ENCODE results near the gene TEAD3.
A peak's percentile ranks its signal among the peaks of the same experiment; 100 is the strongest.
"Not testable (repeated sequence)": the region's sequence is repeated elsewhere in the genome, so short reads cannot be mapped to it uniquely, and the experiment has no call there.

The TEAD3 gene

DNA sequence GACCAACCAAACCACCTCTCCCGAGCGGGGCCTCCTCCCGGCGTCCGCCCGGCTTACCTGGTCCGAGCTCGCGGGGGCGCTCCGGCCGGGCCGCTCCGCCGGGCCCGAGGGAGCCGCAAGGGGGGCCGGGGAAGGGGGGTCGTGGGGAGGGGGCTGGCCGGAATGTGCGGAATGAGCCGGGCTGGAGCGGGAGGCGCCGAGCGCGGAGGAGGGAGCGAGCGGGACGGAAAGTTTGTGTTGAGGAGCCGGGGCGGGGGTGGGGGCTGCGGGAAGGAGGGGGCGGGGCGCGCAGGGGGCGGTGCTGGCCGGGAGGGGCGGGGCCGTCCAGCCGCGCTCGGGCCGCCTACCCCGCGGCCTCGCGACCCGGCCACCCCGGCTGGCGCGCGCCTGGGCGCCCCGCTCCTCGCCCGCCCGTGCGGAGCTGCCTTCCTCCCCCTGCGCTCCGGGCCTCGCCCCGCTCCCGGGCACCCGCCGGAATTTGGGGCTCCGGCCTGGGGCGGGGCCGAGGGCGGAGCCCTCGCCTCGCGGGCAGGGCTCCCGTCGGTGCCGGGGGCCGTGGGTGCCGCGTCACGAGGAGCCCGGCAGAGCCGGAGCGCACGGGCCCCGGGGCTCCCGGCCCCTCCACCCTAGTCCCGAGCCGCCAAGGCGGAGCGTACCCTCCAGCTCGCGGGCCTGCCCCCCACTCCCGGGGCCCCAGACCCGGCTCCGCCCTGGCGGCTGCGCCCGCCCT lies at the start of gene TEAD3:
TSS of gene TEAD3 (minus strand) at position 239 of the 730 bp plus-strand sequence.
- peaks cover 45 to 48% of the 10 kb centered on the region in 2 donors for H3K27me3 Mint-ChIP-seq
- peak within 1 kb of the TSS; percentile 56 for H3K27ac Mint-ChIP-seq
- peak; percentile 62 to 68 for ATAC-seq (replicated peaks)

DNA sequence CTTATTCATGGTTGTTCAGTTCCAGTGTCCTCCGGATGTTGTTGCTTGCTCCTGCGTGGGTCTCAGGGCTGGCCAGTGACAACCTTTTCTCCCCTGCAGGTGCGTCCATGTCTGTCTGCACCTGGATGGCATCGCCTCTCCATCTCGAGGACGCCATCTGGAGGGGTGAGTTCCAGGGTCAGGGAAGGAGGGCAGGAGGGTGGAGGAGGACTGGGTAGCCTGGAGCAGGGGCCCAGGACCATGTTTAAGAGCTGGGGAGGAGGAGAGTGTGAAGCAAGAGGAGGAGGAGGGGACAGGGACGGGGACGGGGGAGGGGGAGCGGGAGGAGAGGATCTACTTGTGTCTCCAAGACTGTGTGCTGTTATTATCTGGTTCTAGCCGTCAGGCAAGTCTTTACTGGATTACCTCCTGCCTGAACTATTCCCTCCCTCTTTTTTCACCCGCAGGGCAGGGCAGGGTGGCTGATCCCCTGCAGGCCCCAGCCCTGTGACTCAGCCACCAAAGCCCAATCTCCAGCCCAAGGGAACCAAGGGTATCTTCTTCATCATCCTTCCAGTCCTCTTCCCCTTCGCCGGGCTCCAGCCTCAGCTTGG lies 48.0 kb upstream of the TEAD3 start:
- ATAC-seq (replicated peaks) (no peak), DNase-seq (no peak)
- peaks cover 0 to 9% of the 10 kb centered on the region in 2 donors for H3K36me3 Mint-ChIP-seq
- H3K27ac Mint-ChIP-seq, result no peak overlapping the region
- no peaks in the 10 kb centered on the region for H3K9me3 Mint-ChIP-seq
- no peaks in the 10 kb centered on the region for H3K4me1 Mint-ChIP-seq
- H3K4me3 Mint-ChIP-seq, result no peak overlapping the region
- H3K27me3 Mint-ChIP-seq, result peaks cover 0 to 4% of the 10 kb centered on the region in 2 donors

More for the DNA sequence above, at the start of gene TEAD3:
- Mint-ChIP-seq H3K4me1 (peaks cover 31 to 41% of the 10 kb centered on the region in 2 donors), H3K4me3 (peak within 1 kb of the TSS; percentile 77 to 83), H3K9me3 (no peaks in the 10 kb centered on the region), H3K36me3 (peaks cover 0 to 6% of the 10 kb centered on the region in 2 donors)
- DNase-seq, result no peak

DNA sequence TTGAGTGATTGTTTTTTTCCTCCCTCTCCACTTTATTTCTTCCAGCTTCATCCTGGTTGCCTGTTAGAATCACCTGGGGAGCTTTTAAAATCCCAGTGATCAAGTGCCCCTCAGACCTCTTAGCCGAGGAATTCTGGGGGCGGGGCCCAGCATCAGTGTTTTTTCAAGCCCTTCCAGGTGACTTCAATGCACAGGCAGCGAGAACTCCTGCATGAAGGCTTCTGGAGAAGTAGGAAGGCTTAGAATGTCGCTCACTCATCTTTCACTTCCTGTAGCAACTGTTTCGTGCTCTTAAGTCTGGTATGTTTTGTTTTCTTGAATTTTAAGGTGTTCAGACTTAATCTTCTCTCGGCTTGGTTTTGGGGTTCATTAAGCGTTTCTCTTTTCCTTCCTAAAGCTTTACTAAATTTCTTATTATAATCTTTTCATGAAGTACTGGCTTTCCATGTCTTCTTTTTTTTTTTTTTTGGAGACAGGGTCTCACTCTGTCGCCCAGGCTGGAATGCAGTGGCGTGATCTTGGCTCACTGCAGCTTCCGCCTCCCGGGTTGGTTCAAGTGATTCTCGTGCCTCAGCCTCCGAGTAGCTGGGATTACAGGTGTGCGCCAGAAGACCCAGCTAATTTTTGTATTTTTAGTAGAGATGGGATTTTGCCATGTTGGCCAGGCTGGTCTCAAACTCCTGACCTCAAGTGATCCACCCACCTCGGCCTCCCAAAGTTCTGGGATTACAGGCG lies 46.7 kb upstream of the TEAD3 start:
- H3K4me3 Mint-ChIP-seq, result no peak overlapping the region
- peaks cover 0 to 4% of the 10 kb centered on the region in 2 donors for H3K27me3 Mint-ChIP-seq
- DNase-seq, result no peak
- H3K27ac Mint-ChIP-seq, result no peak overlapping the region
- H3K36me3 Mint-ChIP-seq, result peaks cover 0 to 6% of the 10 kb centered on the region in 2 donors
- H3K9me3 Mint-ChIP-seq, result no peaks in the 10 kb centered on the region
- ATAC-seq (replicated peaks), result no peak
- H3K4me1 Mint-ChIP-seq, result no peaks in the 10 kb centered on the region

DNA sequence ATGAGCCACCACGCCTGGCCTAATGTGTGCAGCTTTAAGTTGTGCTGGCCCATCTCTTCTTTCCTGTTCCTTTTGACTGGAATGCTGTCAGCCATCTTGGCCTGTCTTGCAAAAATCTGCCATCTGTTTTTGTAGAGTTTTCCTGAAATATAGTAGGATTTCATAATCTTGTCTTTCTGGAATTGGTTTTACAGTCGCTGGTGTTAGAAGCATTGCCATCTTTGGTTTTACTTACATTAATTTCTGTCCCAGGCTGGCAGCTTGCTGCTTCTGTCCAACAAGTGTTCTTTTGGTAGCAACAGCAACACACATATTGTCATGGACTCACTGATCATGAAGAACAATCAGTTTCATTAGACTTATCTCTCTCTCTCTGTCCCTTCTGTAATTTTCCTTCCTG lies 45.0 kb upstream of the TEAD3 start:
- Mint-ChIP-seq H3K27ac (no peak overlapping the region), H3K9me3 (no peaks in the 10 kb centered on the region)
- no peak for DNase-seq

DNA sequence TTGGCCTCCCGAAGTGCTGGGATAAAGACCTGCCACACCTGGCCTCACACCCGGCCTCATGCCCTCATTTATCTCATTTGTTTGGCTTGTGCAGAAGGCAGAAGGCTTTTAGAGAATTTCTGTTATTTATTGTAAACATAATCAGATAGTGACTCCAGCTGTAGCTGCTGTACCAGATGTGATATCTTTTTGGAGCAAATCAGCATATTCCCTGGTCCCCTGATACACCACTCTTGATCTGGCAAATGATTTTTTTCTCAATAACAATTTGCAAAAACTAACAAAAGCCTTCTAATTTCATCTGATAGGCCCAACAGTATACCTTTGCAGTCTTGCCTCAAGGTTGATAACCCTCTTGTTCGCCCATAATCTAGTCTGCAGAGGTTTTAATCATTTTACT lies 42.3 kb upstream of the TEAD3 start:
- H3K27ac Mint-ChIP-seq, result no peak overlapping the region
- ATAC-seq (replicated peaks), result no peak
- H3K9me3 Mint-ChIP-seq, result no peaks in the 10 kb centered on the region
- no peak overlapping the region for H3K4me3 Mint-ChIP-seq
- DNase-seq, result no peak
- peaks cover 0 to 6% of the 10 kb centered on the region in 2 donors for H3K36me3 Mint-ChIP-seq
- no peaks in the 10 kb centered on the region for H3K4me1 Mint-ChIP-seq
- peaks cover 3 to 8% of the 10 kb centered on the region in 2 donors for H3K27me3 Mint-ChIP-seq

More for the DNA sequence above, 45.0 kb upstream of the TEAD3 start:
- ATAC-seq (replicated peaks), result no peak
- Mint-ChIP-seq H3K4me1 (no peaks in the 10 kb centered on the region), H3K36me3 (peaks cover 0 to 6% of the 10 kb centered on the region in 2 donors), H3K27me3 (peaks cover 0 to 4% of the 10 kb centered on the region in 2 donors), H3K4me3 (no peak overlapping the region)

DNA sequence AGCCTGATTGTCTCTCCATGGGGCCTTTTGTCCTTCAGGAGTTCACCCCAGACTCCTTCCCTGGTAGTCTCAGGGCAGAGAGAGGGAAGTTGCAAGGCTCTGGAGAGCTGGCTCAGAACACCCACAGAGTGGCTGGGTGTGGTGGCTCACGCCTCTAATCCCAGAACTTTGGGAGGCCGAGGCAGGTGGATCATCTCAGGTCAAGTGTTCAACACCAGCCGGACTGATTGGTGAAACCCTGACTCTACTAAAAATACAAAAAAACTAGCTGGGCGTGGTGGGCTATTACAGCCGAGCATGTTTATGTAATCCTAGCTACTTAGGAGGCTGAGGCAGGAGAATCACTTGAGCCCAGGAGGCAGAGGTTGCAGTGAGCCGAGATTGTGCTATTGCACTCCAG lies 39.0 kb upstream of the TEAD3 start:
- not testable (repeated sequence) for ATAC-seq (replicated peaks); H3K36me3 Mint-ChIP-seq; H3K27ac Mint-ChIP-seq; H3K4me1 Mint-ChIP-seq; H3K4me3 Mint-ChIP-seq; H3K9me3 Mint-ChIP-seq; DNase-seq
- H3K27me3 Mint-ChIP-seq, result peaks cover 7 to 16% of the 10 kb centered on the region in 2 donors

DNA sequence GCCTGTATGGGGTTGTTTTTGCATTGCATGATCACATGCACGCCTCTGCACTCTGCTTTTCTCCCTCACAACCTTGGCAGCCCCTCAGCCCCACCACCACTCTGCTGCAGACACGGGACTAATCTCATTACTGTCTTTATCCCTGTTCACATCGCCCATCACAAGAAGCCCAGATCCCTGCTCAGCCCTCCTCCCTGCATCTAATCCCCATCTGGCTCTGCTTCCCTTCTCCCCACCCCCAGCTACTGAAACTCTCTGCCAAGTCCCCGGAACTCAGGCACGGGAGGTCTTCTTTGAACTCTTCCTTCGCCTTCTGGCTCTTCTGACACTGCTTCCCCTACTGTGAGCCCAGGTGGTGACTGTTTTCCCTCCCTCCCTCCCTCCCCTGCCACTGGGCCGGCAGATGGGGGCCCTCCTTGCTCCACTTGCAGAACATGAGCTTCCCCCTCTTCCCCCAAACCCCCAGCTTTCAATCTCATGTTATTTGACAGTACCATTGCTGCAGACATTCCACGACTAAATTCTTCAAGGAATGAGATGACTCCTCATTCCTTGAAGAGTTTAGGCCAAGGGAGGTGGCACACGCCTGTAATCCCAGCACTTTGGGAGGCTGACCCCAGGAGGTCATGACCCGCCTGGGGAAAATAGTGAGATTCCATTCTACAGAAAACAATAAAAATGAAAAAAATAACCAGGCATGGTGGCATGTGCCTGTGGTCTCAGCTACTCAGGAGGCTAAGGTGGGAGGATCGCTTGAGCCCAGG lies 37.7 kb upstream of the TEAD3 start:
- ATAC-seq (replicated peaks) (no peak), DNase-seq (no peak)
- Mint-ChIP-seq H3K27me3 (peaks cover 7 to 16% of the 10 kb centered on the region in 2 donors), H3K4me1 (no peaks in the 10 kb centered on the region), H3K9me3 (no peaks in the 10 kb centered on the region), H3K4me3 (no peak overlapping the region), H3K36me3 (no peaks in the 10 kb centered on the region), H3K27ac (no peak overlapping the region)

DNA sequence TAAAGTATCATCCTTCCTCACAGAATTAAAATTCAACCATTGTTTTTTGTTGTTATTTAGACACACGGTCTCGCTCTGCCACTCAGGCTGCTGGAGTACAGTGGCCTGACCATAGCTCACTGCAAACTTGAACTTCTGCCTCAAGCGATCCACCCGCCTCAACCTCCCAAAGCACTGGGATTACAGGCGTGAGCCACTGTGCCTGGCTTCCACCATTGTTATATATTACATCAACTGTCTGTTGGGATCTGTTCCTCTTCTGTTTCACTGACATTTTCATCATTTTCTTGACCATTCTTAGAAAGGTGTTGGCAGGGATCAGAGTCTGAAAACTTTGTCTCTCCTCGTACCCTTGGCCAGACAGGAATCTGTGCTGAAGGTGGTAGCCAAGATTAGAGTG lies 37.1 kb upstream of the TEAD3 start:
- ATAC-seq (replicated peaks) (no peak), DNase-seq (no peak)
- Mint-ChIP-seq H3K27ac (no peak overlapping the region), H3K9me3 (no peaks in the 10 kb centered on the region), H3K27me3 (peaks cover 7 to 16% of the 10 kb centered on the region in 2 donors), H3K4me1 (no peaks in the 10 kb centered on the region), H3K36me3 (no peaks in the 10 kb centered on the region), H3K4me3 (no peak overlapping the region)

DNA sequence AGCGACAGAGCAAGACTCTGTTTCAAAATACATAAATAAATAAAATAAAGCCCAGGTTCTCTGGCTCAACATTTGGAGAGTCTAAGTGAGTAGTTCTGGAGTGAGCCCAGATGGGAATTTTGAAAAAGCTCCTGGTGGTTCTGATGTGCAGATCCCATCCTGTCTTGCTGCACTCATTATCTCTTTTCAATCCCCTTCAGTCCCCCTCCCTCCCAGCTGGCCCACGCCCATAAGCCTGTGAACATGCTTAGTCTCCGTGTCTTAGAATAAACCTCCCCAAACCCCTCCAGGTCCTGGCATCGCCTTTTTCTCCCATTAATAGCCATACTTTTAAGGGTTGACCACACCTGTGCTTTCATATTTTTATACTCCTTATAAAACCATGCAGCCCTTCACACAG lies 35.2 kb upstream of the TEAD3 start:
- Mint-ChIP-seq H3K27me3 (peaks cover 7 to 16% of the 10 kb centered on the region in 2 donors), H3K27ac (no peak overlapping the region), H3K4me3 (no peak overlapping the region), H3K4me1 (no peaks in the 10 kb centered on the region), H3K9me3 (no peaks in the 10 kb centered on the region), H3K36me3 (no peaks in the 10 kb centered on the region)
- DNase-seq (no peak), ATAC-seq (replicated peaks) (no peak)

DNA sequence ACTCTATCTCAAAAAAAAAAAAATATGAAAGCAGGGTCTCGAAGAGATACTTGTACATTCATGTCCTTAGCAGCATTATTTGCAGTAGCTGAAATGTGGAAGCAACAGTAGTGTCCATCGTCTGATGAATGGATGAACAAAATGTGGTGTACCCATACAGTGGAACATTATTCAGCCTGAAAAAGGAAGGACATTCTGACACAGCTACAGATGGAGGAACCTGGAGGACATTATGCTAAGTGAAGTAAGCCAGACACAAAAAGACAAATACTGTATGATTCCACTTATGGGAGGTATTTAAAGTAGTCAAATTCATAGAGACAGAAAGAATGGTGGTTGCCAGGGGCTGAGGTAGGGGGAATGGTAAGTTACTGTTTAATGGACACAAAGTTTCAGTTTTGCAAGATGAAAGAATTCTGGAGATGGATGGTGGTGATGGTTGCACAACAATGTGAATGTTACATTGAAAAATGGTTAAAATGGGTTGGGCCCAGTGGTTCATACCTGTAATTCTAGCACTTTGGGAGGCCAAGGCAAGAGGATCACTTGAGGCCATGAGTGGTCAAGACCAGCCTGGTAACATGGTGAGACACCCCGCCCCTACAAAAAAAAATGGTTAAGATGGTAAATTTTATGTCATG lies 27.6 kb upstream of the TEAD3 start:
- peaks cover 0 to 14% of the 10 kb centered on the region in 2 donors for H3K27me3 Mint-ChIP-seq
- no peak overlapping the region for H3K27ac Mint-ChIP-seq
- ATAC-seq (replicated peaks) (no peak), DNase-seq (no peak)
- no peaks in the 10 kb centered on the region for H3K36me3 Mint-ChIP-seq
- H3K4me3 Mint-ChIP-seq, result no peak overlapping the region
- no peaks in the 10 kb centered on the region for H3K9me3 Mint-ChIP-seq
- peaks cover 0 to 7% of the 10 kb centered on the region in 2 donors for H3K4me1 Mint-ChIP-seq

DNA sequence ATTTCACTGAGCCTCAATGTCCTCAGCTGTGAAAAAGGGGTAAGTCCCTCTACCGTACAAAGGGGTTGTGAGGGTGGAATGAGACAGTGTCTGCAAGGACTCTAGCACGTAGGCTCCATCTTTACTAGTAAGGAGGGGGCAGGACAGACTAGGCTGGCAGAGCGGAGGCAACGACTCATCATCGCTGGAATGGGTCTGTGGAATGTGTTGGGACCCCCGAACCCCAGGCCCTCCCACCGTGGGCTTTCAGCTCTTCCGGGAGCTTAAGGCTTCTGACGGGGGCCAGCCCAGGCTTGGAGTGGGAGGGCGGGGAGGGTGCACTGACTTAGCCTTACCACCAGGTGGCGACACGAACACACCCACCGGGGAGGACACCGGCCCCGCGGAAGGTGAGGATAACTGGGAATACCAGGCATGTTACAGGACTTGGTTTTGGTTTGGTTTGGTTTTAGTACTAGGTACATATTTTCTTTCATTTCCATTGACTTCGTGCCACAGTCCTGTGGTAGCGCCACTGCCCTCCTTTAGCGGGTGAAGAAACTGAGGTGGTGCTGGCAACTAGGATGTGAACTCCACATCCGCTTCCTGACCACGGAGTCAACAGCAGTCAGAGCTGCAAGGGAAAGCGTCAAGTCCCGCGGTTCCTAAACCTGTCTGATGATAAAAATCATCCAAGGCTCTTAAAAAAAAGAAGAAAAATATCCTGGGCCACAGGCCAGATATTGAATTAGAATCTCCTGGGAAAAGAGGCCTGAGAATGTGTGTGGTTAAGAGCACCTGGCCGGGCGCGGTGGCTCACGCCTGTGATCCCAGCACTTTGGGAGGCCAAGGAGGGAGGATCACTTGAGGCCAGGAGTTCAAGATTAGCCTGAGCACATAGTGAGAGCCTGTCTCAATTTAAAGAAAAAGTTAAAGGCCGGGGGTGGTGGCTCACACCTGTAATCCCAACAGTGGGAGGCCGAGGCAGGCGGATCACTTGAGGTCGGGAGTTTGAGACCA lies 26.1 kb upstream of the TEAD3 start:
- Mint-ChIP-seq H3K4me1 (peaks cover 0 to 7% of the 10 kb centered on the region in 2 donors), H3K9me3 (no peaks in the 10 kb centered on the region), H3K4me3 (peak overlapping the region; percentile 69 to 73), H3K36me3 (no peaks in the 10 kb centered on the region), H3K27ac (no peak overlapping the region), H3K27me3 (peaks cover 0 to 14% of the 10 kb centered on the region in 2 donors)
- ATAC-seq (replicated peaks) (peak; percentile 85 to 89), DNase-seq (peak; percentile 45)

DNA sequence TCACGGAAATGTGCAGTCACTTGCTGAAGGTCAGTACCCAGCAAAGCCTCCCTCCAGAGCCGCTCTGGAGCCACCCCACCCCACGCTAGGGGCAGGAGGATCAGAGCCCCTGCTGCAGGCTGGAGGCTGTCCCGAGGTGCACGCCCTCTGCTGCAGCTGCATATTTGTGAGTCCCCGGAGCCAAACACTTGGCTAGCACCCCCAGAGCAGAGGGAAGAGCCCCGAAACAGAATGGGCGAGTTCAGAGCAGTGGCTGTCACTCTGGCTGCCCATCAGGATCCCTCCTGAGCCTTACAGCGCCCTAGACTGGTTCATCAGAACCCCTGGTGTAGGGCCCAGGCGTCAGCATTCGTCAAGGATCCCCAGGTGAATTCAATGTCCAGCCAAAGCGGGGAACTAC lies 25.3 kb upstream of the TEAD3 start:
- no peaks in the 10 kb centered on the region for H3K36me3 Mint-ChIP-seq
- peaks cover 0 to 7% of the 10 kb centered on the region in 2 donors for H3K4me1 Mint-ChIP-seq
- peaks cover 0 to 14% of the 10 kb centered on the region in 2 donors for H3K27me3 Mint-ChIP-seq
- no peak overlapping the region for H3K4me3 Mint-ChIP-seq
- H3K9me3 Mint-ChIP-seq, result no peaks in the 10 kb centered on the region
- no peak for ATAC-seq (replicated peaks)
- no peak overlapping the region for H3K27ac Mint-ChIP-seq
- DNase-seq, result no peak

DNA sequence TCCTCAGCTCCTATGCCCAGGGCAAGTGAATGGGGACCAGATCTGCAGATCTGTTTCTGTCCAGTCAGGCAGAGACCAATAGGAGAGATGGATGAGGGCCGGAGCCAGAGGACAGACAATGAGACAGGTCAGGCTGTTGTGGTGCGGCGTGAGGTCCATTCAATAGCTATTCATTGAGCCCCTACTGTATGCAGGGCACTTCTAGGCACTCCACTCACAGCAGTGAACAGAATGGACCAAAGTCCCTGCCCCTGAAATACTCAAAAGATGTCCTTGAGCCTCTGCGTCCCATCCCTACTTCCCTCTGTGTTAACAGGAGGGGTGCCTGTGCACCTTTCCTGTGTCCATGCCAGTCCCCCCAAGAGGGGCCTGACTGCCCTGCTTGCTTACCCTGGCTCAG lies 24.4 kb upstream of the TEAD3 start:
- peaks cover 0 to 14% of the 10 kb centered on the region in 2 donors for H3K27me3 Mint-ChIP-seq
- no peak for DNase-seq
- ATAC-seq (replicated peaks), result no peak
- H3K4me1 Mint-ChIP-seq, result peaks cover 0 to 7% of the 10 kb centered on the region in 2 donors
- H3K4me3 Mint-ChIP-seq, result no peak overlapping the region
- no peaks in the 10 kb centered on the region for H3K9me3 Mint-ChIP-seq
- peak overlapping the region; percentile 43 for H3K27ac Mint-ChIP-seq
- no peaks in the 10 kb centered on the region for H3K36me3 Mint-ChIP-seq
